Measurements from ENCODE around the gene TESPA1. TPM values are rescaled to one million over a fixed set of nuclear protein-coding genes. Genes with fewer than 3 reads are reported as not detected.

The TESPA1 gene
- total RNA-seq, 2 donors from 2014 or later, result 0.28 TPM; not detected in 1

DNA sequence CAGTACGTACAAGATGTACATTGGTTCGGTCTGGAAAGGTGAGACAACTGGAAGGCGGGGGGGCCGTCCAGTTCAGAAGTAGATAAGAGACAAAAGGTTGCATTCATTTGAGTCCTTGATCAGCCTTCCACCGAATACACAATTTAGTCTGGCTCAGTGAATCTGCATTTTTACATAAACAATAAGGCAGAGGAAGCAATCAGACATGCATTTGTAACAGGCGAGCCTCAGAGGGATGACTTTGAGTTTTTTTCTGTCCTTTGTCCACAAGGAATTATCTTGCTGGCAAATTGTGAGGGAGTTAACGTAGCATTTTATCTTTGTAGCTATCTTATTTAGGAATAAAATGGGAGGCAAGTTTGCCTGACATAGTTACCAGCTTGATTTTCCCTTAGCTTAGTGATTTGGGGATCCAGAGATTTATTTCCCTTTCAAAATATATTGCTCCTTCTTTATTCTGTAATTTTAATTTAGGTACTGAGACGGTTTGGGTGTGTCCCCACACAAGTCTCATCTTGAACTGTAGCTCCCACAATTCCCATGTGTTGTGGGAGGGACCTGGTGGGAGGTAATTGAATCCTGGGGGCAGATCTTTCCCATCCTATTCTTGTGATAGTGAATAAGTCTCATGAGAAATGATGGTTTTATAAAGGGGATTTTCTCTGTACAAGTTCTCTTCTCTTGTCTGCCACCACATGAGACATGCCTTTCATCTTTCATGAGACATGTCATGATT, 59.4 kb downstream of the TESPA1 start:
- no peak for ATAC-seq (ENCODE audit: insufficient number of reproducible peaks, low FRiP score, low read depth)
- TF ChIP-seq, protein P1, sequence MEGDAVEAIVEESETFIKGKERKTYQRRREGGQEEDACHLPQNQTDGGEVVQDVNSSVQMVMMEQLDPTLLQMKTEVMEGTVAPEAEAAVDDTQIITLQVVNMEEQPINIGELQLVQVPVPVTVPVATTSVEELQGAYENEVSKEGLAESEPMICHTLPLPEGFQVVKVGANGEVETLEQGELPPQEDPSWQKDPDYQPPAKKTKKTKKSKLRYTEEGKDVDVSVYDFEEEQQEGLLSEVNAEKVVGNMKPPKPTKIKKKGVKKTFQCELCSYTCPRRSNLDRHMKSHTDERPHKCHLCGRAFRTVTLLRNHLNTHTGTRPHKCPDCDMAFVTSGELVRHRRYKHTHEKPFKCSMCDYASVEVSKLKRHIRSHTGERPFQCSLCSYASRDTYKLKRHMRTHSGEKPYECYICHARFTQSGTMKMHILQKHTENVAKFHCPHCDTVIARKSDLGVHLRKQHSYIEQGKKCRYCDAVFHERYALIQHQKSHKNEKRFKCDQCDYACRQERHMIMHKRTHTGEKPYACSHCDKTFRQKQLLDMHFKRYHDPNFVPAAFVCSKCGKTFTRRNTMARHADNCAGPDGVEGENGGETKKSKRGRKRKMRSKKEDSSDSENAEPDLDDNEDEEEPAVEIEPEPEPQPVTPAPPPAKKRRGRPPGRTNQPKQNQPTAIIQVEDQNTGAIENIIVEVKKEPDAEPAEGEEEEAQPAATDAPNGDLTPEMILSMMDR (IDR thresholded peaks at IDR 0.05), result no peak
- DNase-seq (ENCODE audit: low spot score), result no peak
- no peaks in the 10 kb centered on the region for H3K9me3 ChIP-seq
- no peak overlapping the region for H3K27ac ChIP-seq
- no peaks in the 10 kb centered on the region for H3K36me3 ChIP-seq
- H3K4me1 ChIP-seq (ENCODE audit: control insufficient read depth in 1 of 2, low read depth in 2 of 2), result no peaks in the 10 kb centered on the region
- no peak overlapping the region for H3K4me3 ChIP-seq
- H3K27me3 ChIP-seq (replicated peaks; ENCODE audit: insufficient read depth), result no peaks in the 10 kb centered on the region

DNA sequence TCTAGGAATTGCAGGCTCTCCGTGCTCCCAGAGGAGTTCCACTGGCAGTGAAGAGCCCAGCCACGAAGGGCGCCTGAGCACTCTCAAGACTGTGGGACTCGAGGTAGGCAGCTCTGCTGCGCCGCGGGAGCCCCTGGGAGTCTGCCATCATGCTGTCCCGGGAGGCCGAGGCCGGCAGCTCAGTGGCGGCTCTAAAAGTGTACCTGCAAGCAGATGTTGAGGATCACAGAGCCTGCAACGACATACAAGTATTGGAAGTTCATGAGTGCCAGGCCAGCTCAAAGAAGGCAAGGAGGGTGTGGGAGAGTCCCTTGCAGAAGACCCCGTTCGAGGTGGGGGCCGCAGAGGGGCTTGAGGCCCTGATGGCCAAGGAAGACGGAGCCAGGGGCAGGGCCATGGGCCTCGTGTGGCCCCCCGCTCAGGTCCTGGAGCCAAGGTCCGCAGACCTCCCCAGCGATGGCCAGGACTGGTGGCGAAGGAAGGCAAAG, 67.5 kb downstream of the TESPA1 start:
- no peaks in the 10 kb centered on the region for H3K4me1 ChIP-seq (ENCODE audit: control insufficient read depth in 1 of 2, low read depth in 2 of 2)
- H3K27ac ChIP-seq, result no peak overlapping the region
- TF ChIP-seq, protein P1 (IDR thresholded peaks at IDR 0.05), result no peak
- no peaks in the 10 kb centered on the region for H3K36me3 ChIP-seq
- no peak overlapping the region for H3K4me3 ChIP-seq
- no peaks in the 10 kb centered on the region for H3K27me3 ChIP-seq (replicated peaks; ENCODE audit: insufficient read depth)
- ATAC-seq (ENCODE audit: insufficient number of reproducible peaks, low FRiP score, low read depth) (no peak), DNase-seq (ENCODE audit: low spot score) (no peak)
- no peaks in the 10 kb centered on the region for H3K9me3 ChIP-seq

Other genes starting within 250 kb of the TESPA1 start
- gene MUCL1, start 130.2 kb downstream of the TESPA1 start, total RNA-seq, result not detected
- gene NEUROD4, start 35.2 kb upstream of the TESPA1 start, total RNA-seq, result not detected
- gene OR9K2, start 141.6 kb upstream of the TESPA1 start, total RNA-seq, result not detected
- gene OR10A7, start 236.3 kb upstream of the TESPA1 start, total RNA-seq, result not detected